Measurements from ENCODE around the gene PLEKHG3.
A peak's percentile ranks its signal among the peaks of the same experiment; 100 is the strongest.

The PLEKHG3 gene

GRCh38 chr14:64692986-64693809, 11.0 kb upstream of the PLEKHG3 start:
- CTCF ChIA-PET: interaction anchor here (3.5 kb wide), 1 partner anchor 67 kb away, joined by 14 read pairs; no protein-coding TSS in a partner anchor
- no peak overlapping the region for H3K27ac Mint-ChIP-seq
- no peak for DNase-seq
- H3K36me3 Mint-ChIP-seq: no peaks in the 10 kb centered on the region
- H3K4me3 Mint-ChIP-seq: no peak overlapping the region
- no peaks in the 10 kb centered on the region for H3K9me3 Mint-ChIP-seq
- peaks cover 42% of the 10 kb centered on the region for H3K4me1 Mint-ChIP-seq
- H3K27me3 Mint-ChIP-seq: peaks cover 70% of the 10 kb centered on the region

GRCh38 chr14:64693810-64694165, 10.4 kb upstream of the PLEKHG3 start:
- H3K9me3 Mint-ChIP-seq: no peaks in the 10 kb centered on the region
- H3K4me1 Mint-ChIP-seq: peaks cover 42% of the 10 kb centered on the region
- peaks cover 70% of the 10 kb centered on the region for H3K27me3 Mint-ChIP-seq
- no peak for DNase-seq
- CTCF ChIA-PET: interaction anchor here (3.5 kb wide), 1 partner anchor 67 kb away, joined by 14 read pairs; no protein-coding TSS in a partner anchor
- no peak overlapping the region for H3K4me3 Mint-ChIP-seq
- no peak overlapping the region for H3K27ac Mint-ChIP-seq
- no peaks in the 10 kb centered on the region for H3K36me3 Mint-ChIP-seq

- Mint-ChIP-seq H3K36me3 (no peaks in the 10 kb centered on the region), H3K9me3 (no peaks in the 10 kb centered on the region), H3K4me1 (peaks cover 42% of the 10 kb centered on the region), H3K27ac (no peak overlapping the region), H3K4me3 (no peak overlapping the region), H3K27me3 (peaks cover 73% of the 10 kb centered on the region)
- CTCF ChIA-PET: interaction anchor here (3.5 kb wide), 1 partner anchor 65 kb away, joined by 14 read pairs; no protein-coding TSS in a partner anchor
- no peak for DNase-seq
Measured at GRCh38 chr14:64695071-64695470, 9.2 kb upstream of the PLEKHG3 start.

GRCh38 chr14:64696355-64696857, 7.8 kb upstream of the PLEKHG3 start:
- Mint-ChIP-seq H3K9me3 (no peaks in the 10 kb centered on the region), H3K27me3 (peaks cover 75% of the 10 kb centered on the region), H3K36me3 (no peaks in the 10 kb centered on the region), H3K4me1 (peaks cover 49% of the 10 kb centered on the region), H3K4me3 (no peak overlapping the region), H3K27ac (no peak overlapping the region)
- DNase-seq: peak; percentile 30
- CTCF ChIA-PET: no interaction called here

GRCh38 chr14:64698903-64699302, 5.3 kb upstream of the PLEKHG3 start:
- CTCF ChIA-PET: interaction anchor here (0.7 to 1.8 kb wide), 5 partner anchors 9 to 62 kb away, joined by 3 to 6 read pairs (median 4); no protein-coding TSS in a partner anchor
- peak overlapping the region; percentile 74 for H3K27ac Mint-ChIP-seq
- H3K36me3 Mint-ChIP-seq: no peaks in the 10 kb centered on the region
- H3K27me3 Mint-ChIP-seq: peaks cover 82% of the 10 kb centered on the region
- H3K4me3 Mint-ChIP-seq: no peak overlapping the region
- H3K9me3 Mint-ChIP-seq: no peaks in the 10 kb centered on the region
- DNase-seq: peak; percentile 26
- peaks cover 57% of the 10 kb centered on the region for H3K4me1 Mint-ChIP-seq

- no peaks in the 10 kb centered on the region for H3K36me3 Mint-ChIP-seq
- peaks cover 60% of the 10 kb centered on the region for H3K4me1 Mint-ChIP-seq
- H3K27me3 Mint-ChIP-seq: peaks cover 84% of the 10 kb centered on the region
- H3K4me3 Mint-ChIP-seq: no peak overlapping the region
- H3K9me3 Mint-ChIP-seq: no peaks in the 10 kb centered on the region
- CTCF ChIA-PET: interaction anchor here (0.9 kb wide), 1 partner anchor 11 kb away, joined by 4 read pairs; no protein-coding TSS in a partner anchor
- no peak overlapping the region for H3K27ac Mint-ChIP-seq
- DNase-seq: no peak
Measured at GRCh38 chr14:64700290-64700689, 3.9 kb upstream of the PLEKHG3 start.

GRCh38 chr14:64700894-64701293, 3.3 kb upstream of the PLEKHG3 start:
- H3K27ac Mint-ChIP-seq: no peak overlapping the region
- peaks cover 67% of the 10 kb centered on the region for H3K4me1 Mint-ChIP-seq
- H3K36me3 Mint-ChIP-seq: peaks cover 2% of the 10 kb centered on the region
- no peak overlapping the region for H3K4me3 Mint-ChIP-seq
- no peak for DNase-seq
- H3K9me3 Mint-ChIP-seq: no peaks in the 10 kb centered on the region
- H3K27me3 Mint-ChIP-seq: peaks cover 90% of the 10 kb centered on the region
- CTCF ChIA-PET: interaction anchor here (0.9 kb wide), 1 partner anchor 12 kb away, joined by 4 read pairs; no protein-coding TSS in a partner anchor

GRCh38 chr14:64701660-64702059, 2.6 kb upstream of the PLEKHG3 start:
- Mint-ChIP-seq H3K36me3 (peaks cover 4% of the 10 kb centered on the region), H3K9me3 (no peaks in the 10 kb centered on the region), H3K27me3 (peaks cover 91% of the 10 kb centered on the region), H3K4me3 (no peak overlapping the region), H3K4me1 (peaks cover 62% of the 10 kb centered on the region), H3K27ac (no peak overlapping the region)
- CTCF ChIA-PET: no interaction called here
- no peak for DNase-seq

GRCh38 chr14:64702493-64703394, 1.5 kb upstream of the PLEKHG3 start:
- peaks cover 65% of the 10 kb centered on the region for H3K4me1 Mint-ChIP-seq
- CTCF ChIA-PET: no interaction called here
- peaks cover 4% of the 10 kb centered on the region for H3K36me3 Mint-ChIP-seq
- H3K27ac Mint-ChIP-seq: no peak overlapping the region
- no peaks in the 10 kb centered on the region for H3K9me3 Mint-ChIP-seq
- peak; percentile 68 for DNase-seq
- H3K27me3 Mint-ChIP-seq: peaks cover 90% of the 10 kb centered on the region
- peak overlapping the region; percentile 73 for H3K4me3 Mint-ChIP-seq

GRCh38 chr14:64703395-64704142, 655 bp upstream of the PLEKHG3 start:
- H3K27me3 Mint-ChIP-seq: peaks cover 88% of the 10 kb centered on the region
- peak overlapping the region; percentile 73 for H3K4me3 Mint-ChIP-seq
- H3K27ac Mint-ChIP-seq: no peak overlapping the region
- peaks cover 4% of the 10 kb centered on the region for H3K36me3 Mint-ChIP-seq
- CTCF ChIA-PET: no interaction called here
- no peak for DNase-seq
- H3K9me3 Mint-ChIP-seq: no peaks in the 10 kb centered on the region
- H3K4me1 Mint-ChIP-seq: peaks cover 66% of the 10 kb centered on the region

- peak overlapping the region; percentile 73 for H3K4me3 Mint-ChIP-seq
- H3K27me3 Mint-ChIP-seq: peaks cover 87% of the 10 kb centered on the region
- H3K27ac Mint-ChIP-seq: no peak overlapping the region
- CTCF ChIA-PET: no interaction called here
- peak; percentile 48 for DNase-seq
- peaks cover 69% of the 10 kb centered on the region for H3K4me1 Mint-ChIP-seq
- H3K9me3 Mint-ChIP-seq: no peaks in the 10 kb centered on the region
- H3K36me3 Mint-ChIP-seq: peaks cover 13% of the 10 kb centered on the region
Measured at GRCh38 chr14:64704743-64705380, 638 bp downstream of the PLEKHG3 start.

GRCh38 chr14:64705381-64706118, 1.3 kb downstream of the PLEKHG3 start:
- Mint-ChIP-seq H3K27ac (no peak overlapping the region), H3K4me3 (peak overlapping the region; percentile 73), H3K9me3 (no peaks in the 10 kb centered on the region), H3K27me3 (peaks cover 86% of the 10 kb centered on the region), H3K4me1 (peaks cover 68% of the 10 kb centered on the region), H3K36me3 (peaks cover 16% of the 10 kb centered on the region)
- CTCF ChIA-PET: no interaction called here
- no peak for DNase-seq

GRCh38 chr14:64706119-64706592, 1.9 kb downstream of the PLEKHG3 start:
- DNase-seq: no peak
- Mint-ChIP-seq H3K36me3 (peaks cover 19% of the 10 kb centered on the region), H3K27me3 (peaks cover 87% of the 10 kb centered on the region), H3K27ac (no peak overlapping the region), H3K9me3 (no peaks in the 10 kb centered on the region), H3K4me3 (peak overlapping the region; percentile 73), H3K4me1 (peaks cover 68% of the 10 kb centered on the region)
- CTCF ChIA-PET: no interaction called here
